Glomerular visceral epithelial cell (primary cell): Measurements from ENCODE around the gene SETD5.
"Not testable (repeated sequence)": the region's sequence is repeated elsewhere in the genome, so short reads cannot be mapped to it uniquely, and the experiment has no call there.

Experiments used
- DNase-seq: peaks from one replicate; pipeline ENCODE4 v3.0.0-alpha.2; 2016; ENCODE audit errors: extremely low spot score

The SETD5 gene

GRCh38 chr3:9455596-9456131 lies 58.2 kb downstream of the SETD5 start:
- no peak for DNase-seq

GRCh38 chr3:9467451-9467850 lies 70.0 kb downstream of the SETD5 start:
- DNase-seq: no peak

- no peak for DNase-seq
Measured at GRCh38 chr3:9468460-9468859, 71.0 kb downstream of the SETD5 start.

GRCh38 chr3:9469986-9470385 lies 72.6 kb downstream of the SETD5 start:
- DNase-seq: no peak

GRCh38 chr3:9473496-9474065 lies 76.2 kb downstream of the SETD5 start:
- DNase-seq: no peak

- DNase-seq: no peak
Measured at GRCh38 chr3:9474482-9474881, 77.1 kb downstream of the SETD5 start.

- DNase-seq: no peak
Measured at GRCh38 chr3:9476935-9477334, 79.5 kb downstream of the SETD5 start.

GRCh38 chr3:9480265-9480664 lies 82.8 kb downstream of the SETD5 start:
- DNase-seq: no peak

- no peak for DNase-seq
Measured at GRCh38 chr3:9485248-9485647, 87.8 kb downstream of the SETD5 start.

GRCh38 chr3:9491506-9491905 lies 94.1 kb downstream of the SETD5 start:
- DNase-seq: no peak

- not testable (repeated sequence) for DNase-seq
Measured at GRCh38 chr3:9494036-9494435, 96.6 kb downstream of the SETD5 start.

GRCh38 chr3:9496893-9497292 lies 99.5 kb downstream of the SETD5 start:
- DNase-seq: no peak

GRCh38 chr3:9497821-9498565 lies 100.6 kb downstream of the SETD5 start:
- peak; percentile 79 for DNase-seq

- no peak for DNase-seq
Measured at GRCh38 chr3:9498781-9499180, 101.4 kb downstream of the SETD5 start.

GRCh38 chr3:9499455-9500107 lies 102.2 kb downstream of the SETD5 start:
- no peak for DNase-seq

GRCh38 chr3:9500108-9501050 lies 103.0 kb downstream of the SETD5 start:
- peak; percentile 13 for DNase-seq

- no peak for DNase-seq
Measured at GRCh38 chr3:9501226-9501625, 103.8 kb downstream of the SETD5 start.

GRCh38 chr3:9503283-9503682 lies 105.9 kb downstream of the SETD5 start:
- peak; percentile 71 for DNase-seq

GRCh38 chr3:9507586-9508578 lies 110.5 kb downstream of the SETD5 start:
- DNase-seq: no peak

GRCh38 chr3:9508781-9509180 lies 111.4 kb downstream of the SETD5 start:
- no peak for DNase-seq
